Superior temporal gyrus (tissue), 1 donor: Measurements from ENCODE around the gene LRMDA.

Experiments
- DNase-seq: peaks from one replicate; pipeline ENCODE4 v3.0.0-alpha.2; 2016; ENCODE audit errors: extremely low spot score

The LRMDA gene

DNA sequence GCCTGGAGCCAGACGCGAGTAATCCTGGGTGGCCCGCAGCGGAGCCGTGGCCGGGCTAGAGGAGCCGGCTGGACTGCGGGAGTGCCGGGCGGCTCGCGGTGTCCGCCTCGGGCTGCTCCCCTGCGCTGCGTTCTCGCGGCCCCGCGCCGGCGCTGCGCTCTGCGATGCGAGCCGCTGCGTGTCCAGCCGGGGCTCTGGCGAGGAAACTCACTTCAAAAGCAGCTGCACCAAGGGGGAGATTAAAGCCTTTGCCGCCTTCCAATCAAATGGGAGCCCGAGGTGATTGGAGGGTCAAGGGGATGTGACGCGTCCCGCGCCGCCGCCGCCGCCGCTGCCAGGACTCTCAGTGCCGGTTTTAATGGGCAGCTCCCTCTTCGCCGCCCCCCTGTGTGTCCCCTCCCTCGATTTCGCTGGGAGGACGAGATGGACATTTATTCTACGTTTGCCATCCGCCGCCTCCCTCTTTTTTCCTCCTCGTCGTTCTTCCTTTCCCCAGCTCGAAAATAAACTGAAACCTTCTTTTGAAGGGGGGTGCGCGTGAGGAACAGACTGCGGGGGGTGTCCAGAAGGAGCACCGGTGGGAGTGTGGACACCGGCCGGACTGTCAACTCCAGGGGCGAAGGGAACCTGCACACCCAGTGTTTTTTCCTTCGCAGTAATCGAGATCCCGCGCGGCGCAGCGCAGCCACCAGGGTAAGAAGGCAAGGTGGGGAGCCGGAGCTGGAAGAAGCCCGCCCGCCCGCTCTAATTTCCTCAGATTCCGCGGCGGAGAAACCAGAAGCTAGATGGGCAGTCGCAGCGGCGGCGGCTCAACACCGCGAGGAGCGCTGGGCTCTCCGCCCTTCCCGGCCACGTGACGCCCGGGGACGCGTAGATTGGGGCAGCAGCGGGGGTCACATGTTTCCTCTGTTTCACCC, 29.6 kb upstream of the LRMDA start, which contains the start of gene ZNF503:
Gene ZNF503, minus strand, starts transcription at position 196 of the 917 bp plus-strand sequence. CDS start 345 bp downstream, outside the sequence.
- DNase-seq: peak; percentile 93

DNA sequence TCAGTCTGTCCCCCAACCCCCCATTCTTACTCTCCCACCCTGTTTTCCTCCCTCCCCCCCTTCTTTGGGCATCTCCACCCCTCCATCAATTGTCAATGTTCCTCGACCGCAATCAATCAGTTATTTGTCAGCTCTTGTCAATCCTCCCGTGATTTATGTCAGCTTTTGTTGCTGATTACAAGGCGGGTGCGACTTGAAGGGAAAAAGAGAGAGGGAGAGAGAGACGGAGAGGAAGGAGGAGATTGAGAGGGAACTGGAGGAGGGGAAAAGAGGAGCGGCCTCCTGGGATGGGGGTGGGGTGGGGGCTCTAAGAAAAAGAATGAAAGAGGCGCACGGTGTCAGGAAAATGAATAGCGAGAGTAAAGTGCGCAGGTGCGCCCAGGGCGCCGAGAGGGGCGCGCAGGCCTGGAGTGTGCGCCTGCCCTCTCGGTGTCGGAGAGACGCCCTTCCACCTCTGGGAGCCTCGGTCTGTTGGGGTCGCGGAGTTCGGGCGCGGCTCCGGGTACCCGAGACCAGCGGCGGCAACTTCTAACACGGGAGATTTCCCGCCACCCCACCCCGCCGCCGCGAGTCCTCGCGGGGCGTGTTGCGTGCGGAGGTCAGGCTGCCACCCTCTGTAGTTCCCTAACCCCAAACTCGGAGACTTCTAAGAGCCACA, 28.8 kb upstream of the LRMDA start:
- DNase-seq: no peak

DNA sequence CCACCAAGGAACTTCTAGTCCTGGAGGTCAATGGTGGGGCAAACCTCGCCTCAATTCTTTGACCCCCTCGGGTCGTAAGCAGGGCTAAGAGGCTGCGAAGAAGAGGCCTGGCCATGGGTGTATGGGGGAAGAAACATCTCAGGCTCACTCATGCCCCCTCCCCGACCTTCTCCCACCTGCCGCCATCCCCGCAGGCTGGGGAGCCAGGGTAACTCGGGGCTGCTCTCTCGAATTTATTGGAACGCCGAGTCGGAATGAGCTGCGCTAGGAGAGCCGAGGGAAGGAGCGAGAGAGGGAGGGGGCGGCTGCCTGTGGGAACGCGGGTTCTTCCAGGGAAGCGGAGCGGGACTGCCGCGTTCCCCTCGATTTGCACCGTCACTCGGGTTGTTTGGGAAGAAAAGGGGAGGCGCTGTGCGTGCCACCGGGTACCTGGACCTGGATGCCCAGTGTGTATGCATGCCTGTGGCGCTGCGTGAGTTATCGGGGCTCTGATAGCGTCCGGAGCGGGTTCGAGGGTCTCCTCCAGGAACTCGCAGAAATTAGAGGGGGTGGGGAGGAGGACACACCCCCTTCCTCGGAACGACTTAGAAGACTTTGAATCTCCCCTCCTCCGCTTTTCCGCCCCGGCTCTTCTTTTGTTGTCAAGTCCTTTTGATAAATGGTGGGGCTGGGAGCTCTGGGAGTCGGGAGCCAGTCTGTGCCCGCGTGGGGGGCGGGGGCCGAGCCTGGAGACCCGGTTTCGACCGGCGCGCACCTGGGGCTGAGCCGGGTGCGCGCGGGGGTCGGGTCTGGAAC, 28.1 kb upstream of the LRMDA start:
- no peak for DNase-seq

DNA sequence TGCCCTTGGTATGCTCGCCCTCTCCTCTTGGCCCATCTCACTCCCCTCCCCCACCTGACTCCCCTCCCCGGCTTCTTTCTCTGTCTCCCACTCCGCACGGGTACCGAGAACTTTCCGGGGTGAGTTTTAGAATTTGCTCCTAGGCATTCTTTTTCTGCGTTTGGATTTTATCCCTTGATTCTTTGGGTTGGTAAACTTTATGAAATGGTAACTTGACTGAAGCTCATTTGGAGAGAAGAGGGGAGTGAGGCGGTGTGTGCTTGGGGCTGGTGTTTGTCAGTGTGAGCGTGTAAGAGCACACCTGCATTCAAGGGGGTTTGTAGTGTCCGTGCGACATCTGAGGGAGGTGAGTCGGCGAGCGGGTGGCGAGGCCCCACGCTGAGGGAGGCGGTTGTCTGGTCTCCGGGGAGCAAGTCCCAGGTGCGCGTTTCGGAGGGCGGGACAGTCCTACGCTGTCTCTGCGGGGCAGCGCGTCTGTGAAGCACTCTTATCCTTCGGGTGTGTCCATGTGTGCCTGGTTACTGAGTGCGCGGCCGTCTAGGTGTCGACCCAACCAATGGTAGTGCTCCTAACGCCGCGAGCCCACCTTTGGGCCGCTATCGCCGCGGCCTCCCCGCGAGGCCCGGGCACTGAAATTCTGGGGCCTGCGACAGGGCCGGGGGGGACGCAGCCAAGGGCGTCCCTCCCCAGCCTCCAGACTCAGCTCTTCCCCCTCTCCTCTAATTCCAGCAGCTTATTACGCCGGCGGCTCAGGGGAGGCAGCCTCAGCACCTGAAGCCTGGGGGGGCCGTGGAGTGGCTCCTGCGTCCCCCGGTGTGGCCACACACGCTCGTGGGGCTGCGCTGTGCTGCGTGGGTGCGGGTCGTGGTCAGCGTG, 27.2 kb upstream of the LRMDA start:
- no peak for DNase-seq

DNA sequence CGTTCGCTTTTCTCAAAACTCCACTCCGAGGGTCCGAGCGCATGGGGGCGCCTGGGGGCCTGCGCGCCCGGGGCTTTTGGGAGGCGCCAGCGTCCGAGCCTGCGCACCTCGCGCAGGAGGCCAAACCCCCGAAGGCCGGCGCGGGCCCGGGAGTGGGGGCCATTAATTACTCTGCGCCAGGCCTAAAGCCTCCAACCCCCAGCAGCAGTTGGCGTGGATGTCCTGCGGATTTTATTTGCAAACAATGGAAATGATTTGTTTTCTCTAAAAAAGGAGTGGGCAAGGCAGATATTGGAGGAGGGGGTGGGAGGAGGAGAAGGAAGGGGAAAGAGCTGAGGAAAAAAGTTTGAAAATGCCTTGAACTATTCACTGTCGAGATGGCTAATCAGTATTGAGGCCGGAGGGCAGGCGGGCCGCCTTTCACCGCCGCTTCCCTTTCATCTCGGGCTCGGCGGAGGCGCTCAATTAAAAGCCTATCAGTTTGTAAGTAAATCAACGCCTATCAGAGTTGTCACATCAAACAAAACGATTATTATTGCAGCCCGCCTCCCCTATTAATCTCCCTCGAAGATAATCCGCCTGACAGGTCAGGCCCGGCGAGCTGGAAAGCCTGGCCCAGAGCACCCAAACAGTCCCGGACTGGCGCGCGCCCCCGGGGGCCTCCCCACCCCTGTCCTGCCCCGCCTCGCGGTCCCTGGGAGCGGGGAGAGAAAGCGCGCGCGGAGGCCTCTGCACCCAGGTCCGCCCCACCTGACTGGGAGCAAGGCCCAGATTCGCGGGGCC, 26.4 kb upstream of the LRMDA start:
- no peak for DNase-seq

DNA sequence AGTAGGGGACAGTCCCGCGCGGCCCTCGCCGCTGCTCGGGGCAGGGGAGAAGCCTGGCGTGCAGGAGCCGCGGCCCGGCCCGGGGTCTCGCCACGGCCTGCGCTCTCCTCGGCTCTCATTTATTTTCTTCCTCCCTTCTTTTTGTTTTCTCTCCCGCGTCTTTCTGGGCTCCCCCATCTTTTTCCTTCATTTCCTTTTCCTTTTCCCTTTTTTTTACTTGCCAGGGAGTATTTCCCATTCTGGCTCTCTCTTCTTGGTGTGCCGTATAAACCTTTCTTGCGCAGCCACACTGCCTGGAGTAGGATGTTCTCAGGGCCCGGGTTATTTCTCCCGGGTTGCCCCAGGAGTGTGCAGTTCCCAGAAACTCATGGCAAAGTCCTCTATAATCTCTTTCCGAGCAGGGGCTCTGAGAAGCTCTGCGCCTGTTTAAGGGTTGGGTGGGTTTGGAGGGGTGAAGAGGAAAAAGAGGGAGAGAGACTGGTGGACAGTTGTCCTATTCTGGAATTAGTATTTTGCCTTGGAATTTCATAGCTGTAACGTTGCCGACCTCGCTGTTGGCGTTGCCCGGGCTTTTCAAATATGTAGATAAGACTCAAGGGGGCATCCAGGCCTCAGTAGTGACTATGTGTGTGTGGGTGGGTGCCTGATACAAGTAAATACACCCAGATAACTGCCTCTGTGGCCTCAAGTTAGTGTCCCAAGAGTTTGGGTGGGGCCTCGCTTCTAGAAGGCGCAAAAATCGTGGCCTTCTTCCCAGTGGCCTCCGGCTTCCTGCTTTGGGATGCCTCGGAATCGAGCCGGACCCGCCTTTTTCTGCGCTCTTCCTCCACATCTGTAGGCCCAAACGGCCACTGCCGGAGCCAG, 25.6 kb upstream of the LRMDA start:
- no peak for DNase-seq

DNA sequence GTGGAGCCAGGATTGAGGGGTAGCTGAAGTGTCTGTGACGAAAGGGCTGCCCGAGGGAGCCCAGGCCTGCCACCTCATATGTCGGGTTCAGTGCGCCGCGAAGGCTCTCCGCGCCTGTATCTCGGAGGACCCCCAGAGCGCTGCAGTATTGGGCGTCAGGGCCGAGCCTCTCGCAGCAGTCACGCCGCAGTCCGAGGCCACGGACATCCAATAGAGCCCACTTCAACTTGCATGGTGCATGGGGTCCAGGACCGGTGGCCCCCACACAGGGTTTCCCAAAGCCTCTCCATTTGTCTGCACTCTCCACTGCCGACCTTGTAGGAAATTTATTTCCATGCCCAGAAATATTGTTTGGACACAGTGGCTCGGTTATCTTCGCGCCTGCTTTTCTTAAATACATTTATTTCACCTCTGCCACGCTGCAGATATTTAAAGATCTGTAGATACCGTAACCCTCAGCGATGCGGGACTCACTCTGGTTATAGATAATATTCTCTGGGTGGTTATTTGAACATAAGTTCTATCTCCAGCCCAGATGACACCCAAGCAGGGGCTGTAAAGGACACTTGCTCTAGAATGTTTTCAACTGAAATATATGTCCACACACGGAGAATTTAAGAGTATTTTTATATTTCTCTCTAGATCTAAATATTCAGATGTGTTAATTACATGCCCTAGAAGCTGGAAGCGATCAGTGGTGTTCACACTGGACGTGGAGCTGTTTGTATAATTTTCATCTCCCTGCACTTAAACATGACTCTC, 24.8 kb upstream of the LRMDA start:
- no peak for DNase-seq

DNA sequence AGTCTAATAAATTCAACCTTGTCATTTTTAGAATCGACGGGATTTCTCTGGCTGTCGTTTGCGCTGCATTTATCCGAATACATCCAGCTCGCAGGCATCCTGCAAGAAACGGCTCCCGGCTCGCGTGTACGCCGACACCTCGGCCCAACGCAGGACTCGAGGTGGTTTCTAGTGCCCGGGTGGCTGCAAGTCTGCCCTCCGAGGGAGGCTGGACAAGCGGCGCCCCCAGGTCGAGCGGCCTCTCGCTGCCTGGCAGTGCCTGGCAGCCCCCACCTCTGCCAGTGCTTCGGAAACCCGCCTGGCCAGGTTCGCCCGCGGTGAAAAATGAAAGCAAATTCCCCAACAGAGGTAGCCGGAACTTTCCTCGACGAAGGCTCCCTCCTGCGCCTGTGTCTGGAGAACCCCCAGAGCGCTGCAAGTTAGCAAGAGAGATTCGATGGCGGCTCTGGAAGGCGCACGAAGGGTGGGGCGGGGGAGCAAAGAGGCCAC, 24.2 kb upstream of the LRMDA start:
- no peak for DNase-seq

DNA sequence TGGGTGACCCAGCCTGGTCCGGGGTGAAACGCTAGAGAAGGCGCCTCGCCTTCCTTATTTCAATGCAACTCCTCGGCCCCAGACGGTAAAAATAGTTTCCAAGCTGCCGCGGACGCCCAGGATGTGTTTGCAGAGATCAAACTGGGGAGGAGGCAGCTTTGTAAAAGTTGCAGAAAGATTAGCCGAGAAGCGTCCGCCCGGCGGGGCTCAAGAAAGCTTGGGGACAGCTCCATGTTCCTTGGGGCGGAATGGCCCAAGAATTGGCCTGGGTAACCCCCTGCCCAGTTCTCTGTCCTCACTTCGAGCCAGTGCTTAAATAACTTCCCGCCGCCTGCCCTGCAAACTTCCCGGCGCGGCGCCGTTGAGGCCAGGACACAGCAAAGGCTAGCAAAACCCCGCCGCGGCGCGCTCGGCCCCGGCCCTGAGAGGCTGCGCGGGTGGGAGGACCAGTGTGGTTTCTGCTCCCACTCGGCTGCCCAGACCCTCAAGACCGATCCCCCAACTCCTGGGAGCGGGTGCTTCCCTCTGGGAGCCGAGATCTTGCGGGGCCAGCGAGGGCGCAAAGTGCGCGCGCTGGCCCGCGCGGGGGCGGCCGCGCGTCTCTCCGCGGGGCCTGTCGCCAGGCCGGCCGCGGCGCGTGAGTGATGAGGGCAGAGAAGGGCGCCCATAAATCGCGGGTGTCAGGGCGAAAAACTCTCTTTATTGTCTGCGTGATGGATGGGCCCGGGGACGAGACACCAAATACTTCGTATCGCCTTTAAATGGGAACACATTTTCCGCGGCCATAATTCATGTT, 23.5 kb upstream of the LRMDA start:
- no peak for DNase-seq

DNA sequence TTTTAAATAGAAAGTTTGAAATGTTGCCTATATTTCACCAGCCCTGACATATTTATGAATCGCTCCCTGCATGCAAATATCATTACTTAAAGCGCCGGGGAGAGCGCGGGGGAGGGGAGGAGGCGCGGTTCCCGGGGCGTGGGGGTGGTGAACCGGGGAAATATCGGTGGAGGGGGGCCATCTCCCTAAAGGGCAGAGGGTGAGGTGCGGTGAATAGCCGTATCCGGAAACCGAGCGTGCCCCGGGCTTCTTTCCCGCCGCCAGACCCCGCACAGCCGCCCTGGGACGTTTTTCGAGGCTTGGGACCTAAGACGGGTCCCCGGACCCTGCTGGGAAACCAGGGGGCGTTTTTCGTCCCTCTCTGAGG, 22.9 kb upstream of the LRMDA start:
- DNase-seq: no peak

DNA sequence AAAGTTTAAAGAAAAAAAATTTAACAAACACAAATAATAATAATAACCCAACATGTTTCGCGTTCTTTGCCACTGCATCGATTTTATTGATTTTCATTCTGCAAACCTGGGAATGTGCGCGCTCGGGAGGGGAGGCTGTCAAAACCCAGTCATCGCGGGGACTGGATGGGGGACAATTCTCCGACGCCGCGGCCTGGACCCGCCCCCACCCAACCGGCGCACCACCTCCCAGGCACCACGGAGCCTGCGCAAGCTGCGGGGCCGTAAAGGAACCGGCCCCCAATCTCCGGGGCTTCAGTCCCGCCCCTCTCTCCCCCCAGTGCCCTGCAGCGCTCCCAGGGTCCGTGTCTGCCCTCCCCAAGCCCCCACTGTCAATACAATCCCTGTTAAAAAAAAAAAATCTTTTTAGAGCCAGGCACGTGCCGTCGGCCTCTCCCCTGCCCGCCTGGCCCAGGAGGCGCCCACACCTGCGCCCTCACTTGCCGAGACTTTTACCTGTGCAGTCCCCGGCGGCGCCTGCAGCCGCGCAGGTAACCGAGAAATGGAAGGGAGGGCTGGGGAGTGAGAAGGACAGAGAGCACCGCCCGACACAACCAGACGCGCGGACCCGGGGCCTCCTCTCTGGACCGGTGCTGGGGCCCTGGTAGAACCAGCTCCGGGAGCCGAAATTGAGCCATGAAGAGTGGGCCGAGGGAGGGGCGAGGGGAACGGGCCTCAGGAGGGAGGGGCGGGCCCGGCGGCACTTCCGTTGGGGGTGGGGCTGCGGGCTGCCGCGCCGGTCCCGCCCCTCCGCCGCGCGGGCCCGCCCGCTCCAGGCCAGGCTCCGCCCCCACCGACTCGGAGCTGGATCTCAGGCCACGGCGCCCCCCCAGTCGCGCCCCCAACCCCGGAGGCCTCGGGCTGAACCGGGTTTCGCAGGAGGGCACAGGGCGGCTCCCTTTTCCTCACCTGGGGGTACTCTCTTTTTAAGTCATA, 22.2 kb upstream of the LRMDA start:
- no peak for DNase-seq

DNA sequence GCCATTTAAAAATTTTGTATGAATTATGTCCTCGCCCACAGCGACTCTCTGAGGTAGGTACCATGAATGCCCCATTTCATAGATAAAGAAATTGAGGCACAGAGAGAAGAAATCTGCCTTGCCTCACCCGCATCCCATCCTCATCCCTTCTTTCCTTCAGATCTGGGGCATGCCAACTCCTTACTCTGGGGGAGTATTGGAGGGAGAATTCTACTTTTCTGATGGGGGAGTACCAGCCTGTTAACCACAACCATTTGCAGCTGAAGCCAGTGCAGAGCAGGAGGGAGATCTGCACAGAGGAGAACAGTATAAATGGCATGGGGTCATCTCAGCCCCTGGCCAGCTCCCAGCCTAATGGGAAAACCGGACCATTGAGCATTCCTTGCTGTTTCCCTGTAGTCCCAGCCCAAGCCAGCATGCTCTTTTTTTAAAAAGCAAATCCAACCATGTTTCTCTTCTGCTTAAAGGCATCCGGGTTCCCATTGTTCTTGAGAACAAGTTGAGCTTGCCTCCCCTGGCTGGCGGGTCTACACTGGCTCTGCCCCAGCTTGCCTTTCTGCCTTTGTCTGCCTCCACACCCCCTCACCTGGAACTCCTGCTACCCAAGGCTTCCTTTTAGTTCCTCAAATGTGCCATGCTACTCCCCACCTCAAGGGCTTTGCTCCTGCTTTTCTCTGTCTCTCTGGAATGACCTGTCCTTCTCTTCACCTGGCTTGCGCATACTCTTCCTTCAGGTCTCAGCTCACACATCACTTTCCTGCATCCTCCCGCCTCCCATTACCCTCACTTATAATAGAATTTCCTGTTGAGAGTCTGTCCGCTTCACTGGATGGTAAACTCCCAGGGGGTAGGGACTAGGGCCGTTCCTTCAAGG, 21.1 kb upstream of the LRMDA start:
- no peak for DNase-seq

DNA sequence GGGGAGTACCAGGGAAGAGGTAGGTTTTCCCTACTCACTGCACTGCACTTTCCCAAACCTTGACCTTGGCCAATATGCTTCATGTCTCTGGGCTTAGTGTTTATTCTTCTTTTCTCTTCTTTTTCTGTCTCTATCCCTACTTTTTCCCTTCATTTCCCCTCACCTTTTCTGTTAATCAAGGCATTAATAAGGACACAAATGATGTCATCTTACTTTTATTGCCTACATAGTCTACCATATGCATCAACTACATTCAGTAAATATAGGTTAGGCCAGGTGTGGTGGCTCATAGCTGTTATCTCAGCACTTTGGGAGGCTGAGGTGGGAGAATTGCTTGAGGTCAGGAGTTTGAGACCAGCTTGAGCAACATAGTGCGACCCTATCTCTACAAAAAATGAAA, 16.9 kb upstream of the LRMDA start:
- DNase-seq: no peak

DNA sequence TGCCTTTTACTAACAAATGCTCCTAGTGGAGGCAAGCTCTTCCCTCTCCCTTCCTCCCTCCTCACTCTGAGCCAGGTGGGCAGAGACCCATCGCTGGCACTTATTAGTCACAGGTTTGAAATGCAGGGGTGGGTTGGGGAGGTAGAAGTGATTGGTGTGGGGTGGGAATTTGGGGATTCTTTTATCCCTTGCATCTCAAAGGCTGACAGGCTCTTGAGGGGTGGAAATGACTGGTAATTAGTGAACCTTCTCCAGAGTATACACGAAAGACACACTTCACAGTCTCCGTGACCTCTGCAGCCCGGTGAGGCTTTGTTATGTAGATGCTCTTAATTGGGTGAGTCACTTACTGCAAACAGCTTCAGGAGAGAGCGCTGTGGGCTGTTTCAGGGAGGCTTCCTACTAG, 13.9 kb upstream of the LRMDA start:
- DNase-seq: no peak

DNA sequence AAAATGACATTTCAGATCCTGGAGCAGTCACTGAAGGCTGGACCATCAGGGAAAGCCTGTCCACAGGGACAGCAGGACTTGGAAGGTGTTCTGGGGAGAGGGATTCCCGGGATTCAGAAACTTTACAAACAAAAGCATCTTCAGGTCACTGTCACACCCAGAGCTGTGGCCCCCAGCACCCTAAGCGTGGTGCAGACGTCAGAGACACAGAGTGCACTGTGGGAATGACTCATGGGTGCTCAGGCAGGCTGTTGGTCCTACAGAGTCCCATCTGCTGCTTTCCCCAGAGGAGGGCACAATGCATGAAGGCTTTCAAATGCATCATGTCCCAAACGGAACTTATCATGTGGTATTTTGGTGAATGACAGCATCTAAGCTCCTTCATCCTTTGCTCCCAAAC, 13.1 kb upstream of the LRMDA start:
- DNase-seq: no peak

DNA sequence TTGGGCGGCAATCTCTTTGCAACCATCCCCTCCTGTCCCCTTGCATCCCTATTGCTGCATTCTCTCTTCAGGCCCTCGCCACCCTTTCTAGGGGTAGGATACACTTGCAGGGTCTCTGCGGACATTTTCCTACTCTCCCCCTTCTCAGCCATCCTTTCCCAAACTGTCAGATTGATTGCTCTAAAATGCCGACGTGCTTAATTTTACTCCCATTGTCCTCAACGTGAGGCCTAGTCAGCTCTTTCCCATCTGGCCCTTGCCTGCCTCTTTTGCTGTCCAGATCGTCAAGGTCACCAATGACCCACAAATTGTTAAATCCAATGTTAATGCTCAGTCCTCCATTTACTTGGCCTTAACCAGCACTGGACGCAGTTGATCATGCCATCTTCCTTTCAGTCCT, 12.7 kb upstream of the LRMDA start:
- DNase-seq: no peak
